ENCODE data around the gene CDHR2. TPM values are rescaled to one million over a fixed set of nuclear protein-coding genes. Genes with fewer than 3 reads are reported as not detected.

Gene CDHR2
- total RNA-seq, 4 donors from 2014 or later, result under 0.01 to 0.35 (median 0.09) TPM; not detected in 1

GRCh38 chr5:176594554-176594953 is 45.4 kb downstream of the CDHR2 start:
- DNase-seq, result no peak
- intact Hi-C loops (cut with DNase I; ENCODE audit: low total_unique reads), result no loop called here
- no peaks in the 10 kb centered on the region for H3K27me3 ChIP-seq
- no peaks in the 10 kb centered on the region for H3K9me3 ChIP-seq
- H3K4me3 ChIP-seq, result no peak overlapping the region
- H3K27ac ChIP-seq, result no peak overlapping the region
- H3K36me3 ChIP-seq, result no peaks in the 10 kb centered on the region
- H3K4me1 ChIP-seq, result peaks cover 0 to 10% of the 10 kb centered on the region in 2 donors
- TF ChIP-seq CTCF (IDR thresholded peaks at IDR 0.05), result no peak

GRCh38 chr5:176595386-176595943 is 46.3 kb downstream of the CDHR2 start:
- Histone ChIP-seq H3K4me1 (peaks cover 0 to 10% of the 10 kb centered on the region in 2 donors), H3K27ac (no peak overlapping the region), H3K27me3 (no peaks in the 10 kb centered on the region), H3K9me3 (no peaks in the 10 kb centered on the region), H3K36me3 (no peaks in the 10 kb centered on the region), H3K4me3 (no peak overlapping the region)
- TF ChIP-seq CTCF (IDR thresholded peaks at IDR 0.05) (no peak), POLR2A (IDR thresholded peaks at IDR 0.05) (no peak)
- no peak for DNase-seq
- intact Hi-C loops (cut with DNase I; ENCODE audit: low total_unique reads), result no loop called here

GRCh38 chr5:176596069-176596644 is 47.0 kb downstream of the CDHR2 start:
- no peaks in the 10 kb centered on the region for H3K27me3 ChIP-seq
- intact Hi-C loops (cut with DNase I; ENCODE audit: low total_unique reads), result no loop called here
- H3K4me1 ChIP-seq, result peaks cover 0 to 10% of the 10 kb centered on the region in 2 donors
- no peaks in the 10 kb centered on the region for H3K9me3 ChIP-seq
- H3K4me3 ChIP-seq, result no peak overlapping the region
- H3K36me3 ChIP-seq, result no peaks in the 10 kb centered on the region
- DNase-seq, result no peak
- H3K27ac ChIP-seq, result no peak overlapping the region
- no peak for TF ChIP-seq POLR2A (IDR thresholded peaks at IDR 0.05)
- no peak for TF ChIP-seq CTCF (IDR thresholded peaks at IDR 0.05)

- TF ChIP-seq CTCF (IDR thresholded peaks at IDR 0.05) (peak in 3 of 4 experiments; percentile 3 to 20 (median 10)), POLR2A (IDR thresholded peaks at IDR 0.05) (no peak)
- Histone ChIP-seq H3K27me3 (no peaks in the 10 kb centered on the region), H3K9me3 (no peaks in the 10 kb centered on the region), H3K4me3 (peak overlapping the region in 1 of 2 donors; percentile 23), H3K4me1 (peaks cover 0 to 10% of the 10 kb centered on the region in 2 donors), H3K36me3 (no peaks in the 10 kb centered on the region), H3K27ac (no peak overlapping the region)
- no peak for DNase-seq
- intact Hi-C loops (cut with DNase I; ENCODE audit: low total_unique reads), result no loop called here
These were observed 47.7 kb downstream of the CDHR2 start for GRCh38 chr5:176596689-176597416.

Data from uterus (tissue), 4 donors.